Stomach (tissue), 4 donors: ENCODE data around the gene ACOXL.

ENCODE experiments used
- EP300 ChIP-seq: sonication (generic); formaldehyde crosslinking; IDR thresholded peaks from one replicate; pipeline ENCODE4 v1.6.1; 2017; ENCODE audit warnings: antibody characterized with exemption
- POLR2A ChIP-seq, 4 donors: fragments of 450-650 bp; IDR thresholded peaks; one replicate each; pipeline ENCODE4 v1.6.1; 2016; ENCODE audit warnings: antibody characterized with exemption in 4 of 4, control low read depth in 2 of 4, mild to moderate bottlenecking in 1 of 4, moderate library complexity in 1 of 4
- POLR2AphosphoS5 ChIP-seq, 3 donors: sonication (generic); formaldehyde crosslinking; IDR thresholded peaks; one replicate each; pipeline ENCODE4 v1.6.1; 2016; ENCODE audit warnings: antibody characterized with exemption in 3 of 3
- TF ChIP-seq, protein P1 (sequence below), 7 experiments: fragments of 450-650 bp in 4 of 7; fragments of 200-600 bp in 3 of 7; sonication (generic) in 3 of 7; IDR thresholded peaks; one replicate each; pipeline ENCODE4 v1.5.1; 2016 to 2019; ENCODE audit warnings: antibody characterized with exemption in 7 of 7, control low read depth in 2 of 7, mild to moderate bottlenecking in 1 of 7

GRCh38 chr2:111161971-111162370 lies 429.6 kb downstream of the ACOXL start:
- TF ChIP-seq, protein P1, sequence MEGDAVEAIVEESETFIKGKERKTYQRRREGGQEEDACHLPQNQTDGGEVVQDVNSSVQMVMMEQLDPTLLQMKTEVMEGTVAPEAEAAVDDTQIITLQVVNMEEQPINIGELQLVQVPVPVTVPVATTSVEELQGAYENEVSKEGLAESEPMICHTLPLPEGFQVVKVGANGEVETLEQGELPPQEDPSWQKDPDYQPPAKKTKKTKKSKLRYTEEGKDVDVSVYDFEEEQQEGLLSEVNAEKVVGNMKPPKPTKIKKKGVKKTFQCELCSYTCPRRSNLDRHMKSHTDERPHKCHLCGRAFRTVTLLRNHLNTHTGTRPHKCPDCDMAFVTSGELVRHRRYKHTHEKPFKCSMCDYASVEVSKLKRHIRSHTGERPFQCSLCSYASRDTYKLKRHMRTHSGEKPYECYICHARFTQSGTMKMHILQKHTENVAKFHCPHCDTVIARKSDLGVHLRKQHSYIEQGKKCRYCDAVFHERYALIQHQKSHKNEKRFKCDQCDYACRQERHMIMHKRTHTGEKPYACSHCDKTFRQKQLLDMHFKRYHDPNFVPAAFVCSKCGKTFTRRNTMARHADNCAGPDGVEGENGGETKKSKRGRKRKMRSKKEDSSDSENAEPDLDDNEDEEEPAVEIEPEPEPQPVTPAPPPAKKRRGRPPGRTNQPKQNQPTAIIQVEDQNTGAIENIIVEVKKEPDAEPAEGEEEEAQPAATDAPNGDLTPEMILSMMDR (IDR thresholded peaks at IDR 0.05): no peak
- peak in 2 of 3 donors; percentile 20 to 47 for TF ChIP-seq POLR2AphosphoS5 (IDR thresholded peaks at IDR 0.05)
- TF ChIP-seq EP300: no peak
- TF ChIP-seq POLR2A (IDR thresholded peaks at IDR 0.05): no peak
